ENCODE measurements around the gene GMDS.
A peak's percentile ranks its signal among the peaks of the same experiment; 100 is the strongest.

The GMDS gene

GRCh38 chr6:2129182-2129621 lies 116.2 kb downstream of the GMDS start:
- DNase-seq (ENCODE audit: low read depth in 2 of 2), result no peak
- TF ChIP-seq CTCF (IDR thresholded peaks at IDR 0.05; ENCODE audit: low read depth, low read length), result no peak

GRCh38 chr6:2127484-2127911 lies 117.9 kb downstream of the GMDS start:
- DNase-seq (ENCODE audit: low read depth in 2 of 2), result peak in 1 of 2 donors; percentile 90
- no peak for TF ChIP-seq CTCF (IDR thresholded peaks at IDR 0.05; ENCODE audit: low read depth, low read length)
- no peak overlapping the region for H3K4me3 ChIP-seq (replicated peaks in 1 of 2; ENCODE audit: low read depth in 2 of 2, low read length in 2 of 2)

More at GRCh38 chr6:2129182-2129621, 116.2 kb downstream of the GMDS start:
- no peak overlapping the region for H3K4me3 ChIP-seq (replicated peaks in 1 of 2; ENCODE audit: low read depth in 2 of 2, low read length in 2 of 2)

GRCh38 chr6:2126351-2126750 lies 119.1 kb downstream of the GMDS start:
- no peak for TF ChIP-seq CTCF (IDR thresholded peaks at IDR 0.05; ENCODE audit: low read depth, low read length)

GRCh38 chr6:2125158-2125557 lies 120.2 kb downstream of the GMDS start:
- no peak for DNase-seq (ENCODE audit: low read depth in 2 of 2)
- no peak overlapping the region for H3K4me3 ChIP-seq (replicated peaks in 1 of 2; ENCODE audit: low read depth in 2 of 2, low read length in 2 of 2)
- no peak for TF ChIP-seq CTCF (IDR thresholded peaks at IDR 0.05; ENCODE audit: low read depth, low read length)

More at GRCh38 chr6:2126351-2126750, 119.1 kb downstream of the GMDS start:
- no peak for DNase-seq (ENCODE audit: low read depth in 2 of 2)
- no peak overlapping the region for H3K4me3 ChIP-seq (replicated peaks in 1 of 2; ENCODE audit: low read depth in 2 of 2, low read length in 2 of 2)

GRCh38 chr6:2124260-2124709 lies 121.1 kb downstream of the GMDS start:
- no peak for TF ChIP-seq CTCF (IDR thresholded peaks at IDR 0.05; ENCODE audit: low read depth, low read length)
- peak; percentile 83 to 97 for DNase-seq (ENCODE audit: low read depth in 2 of 2)
- H3K4me3 ChIP-seq (replicated peaks in 1 of 2; ENCODE audit: low read depth in 2 of 2, low read length in 2 of 2), result peak overlapping the region; percentile 2 to 24

GRCh38 chr6:2120912-2121311 lies 124.5 kb downstream of the GMDS start:
- TF ChIP-seq CTCF (IDR thresholded peaks at IDR 0.05; ENCODE audit: low read depth, low read length), result no peak
- no peak for DNase-seq (ENCODE audit: low read depth in 2 of 2)
- no peak overlapping the region for H3K4me3 ChIP-seq (replicated peaks in 1 of 2; ENCODE audit: low read depth in 2 of 2, low read length in 2 of 2)

GRCh38 chr6:2119275-2119674 lies 126.1 kb downstream of the GMDS start:
- DNase-seq (ENCODE audit: low read depth in 2 of 2), result no peak
- H3K4me3 ChIP-seq (replicated peaks in 1 of 2; ENCODE audit: low read depth in 2 of 2, low read length in 2 of 2), result no peak overlapping the region
- no peak for TF ChIP-seq CTCF (IDR thresholded peaks at IDR 0.05; ENCODE audit: low read depth, low read length)
